ENCODE measurements around the gene FAM110A.
"Not testable (repeated sequence)": the region's sequence is repeated elsewhere in the genome, so short reads cannot be mapped to it uniquely, and the experiment has no call there.

Gene FAM110A

DNA sequence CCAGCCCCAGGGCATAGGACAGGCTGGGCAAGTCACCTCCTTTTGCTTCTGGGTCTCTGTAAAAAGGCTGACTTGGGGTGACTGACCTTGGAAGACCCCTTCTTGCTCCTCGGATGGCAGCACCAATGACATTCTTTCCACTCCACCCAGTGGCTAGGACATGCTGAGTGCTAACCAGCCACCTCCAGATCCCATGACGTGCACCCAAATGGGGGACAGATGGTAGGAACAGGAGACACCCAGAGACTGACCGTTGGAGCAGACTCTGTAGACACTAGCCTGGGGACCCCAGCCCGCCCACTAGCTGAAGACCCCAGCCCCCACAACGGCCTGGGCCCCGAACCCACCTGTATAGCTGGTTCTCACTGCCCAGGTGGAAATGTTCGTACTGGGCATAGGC is 44.3 kb downstream of the FAM110A start:
- DNase-seq, result no peak

DNA sequence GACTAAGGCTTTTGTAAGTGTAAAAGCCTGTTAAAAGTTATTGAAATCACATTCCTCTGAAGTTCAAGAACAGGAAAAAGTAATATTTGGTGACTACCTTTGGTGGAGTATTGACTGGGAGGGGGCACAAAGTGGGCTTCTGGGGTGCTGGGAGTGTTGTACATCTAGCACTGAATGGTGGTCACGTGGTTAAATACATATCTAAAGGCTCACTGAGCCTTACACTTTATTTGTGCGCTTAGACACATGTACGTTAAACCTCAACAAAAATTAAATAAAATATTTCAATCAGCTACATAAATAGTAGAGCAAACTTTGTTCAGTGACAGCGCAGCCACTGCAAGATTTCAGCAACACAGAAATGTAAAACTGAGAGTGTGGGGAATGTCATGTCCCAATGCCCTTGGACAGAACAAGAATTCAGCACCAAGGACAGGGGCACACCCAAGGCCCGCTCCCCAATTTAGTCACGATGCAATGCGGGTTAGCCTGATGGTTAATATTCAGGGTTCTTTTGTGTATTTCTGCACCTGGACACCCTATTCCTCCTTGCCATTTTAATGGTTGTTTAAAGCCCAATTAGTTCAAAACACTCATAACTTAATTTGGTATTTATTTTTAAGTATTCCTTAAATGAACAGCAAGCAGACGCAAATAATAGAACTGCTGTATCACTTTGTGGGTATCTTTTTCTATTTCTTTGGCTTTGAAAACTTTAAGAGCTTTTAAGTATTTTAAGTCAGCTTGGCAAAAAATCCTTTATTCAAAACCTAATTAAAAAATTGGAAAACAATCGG is 45.2 kb downstream of the FAM110A start:
- no peak for DNase-seq

DNA sequence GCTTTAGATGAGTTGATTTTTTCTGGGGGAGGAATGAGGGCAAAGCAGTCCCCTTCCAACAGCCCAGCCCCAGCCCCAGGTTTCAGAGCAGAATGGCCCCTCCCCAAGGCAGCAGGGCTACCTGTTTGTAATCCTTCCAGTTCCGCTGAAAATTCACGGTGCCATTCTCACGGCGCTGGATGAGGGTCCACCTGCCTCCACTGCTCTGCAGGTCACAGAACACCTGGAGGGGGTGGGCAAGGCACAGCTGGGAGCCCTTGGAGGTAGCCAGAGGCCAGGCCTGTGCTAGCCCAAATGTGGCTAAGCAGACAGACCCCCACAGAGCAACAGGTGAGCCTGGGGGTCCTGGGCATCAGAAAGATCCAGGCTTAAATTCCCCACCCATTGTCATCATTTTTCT is 46.1 kb downstream of the FAM110A start:
- DNase-seq, result no peak

DNA sequence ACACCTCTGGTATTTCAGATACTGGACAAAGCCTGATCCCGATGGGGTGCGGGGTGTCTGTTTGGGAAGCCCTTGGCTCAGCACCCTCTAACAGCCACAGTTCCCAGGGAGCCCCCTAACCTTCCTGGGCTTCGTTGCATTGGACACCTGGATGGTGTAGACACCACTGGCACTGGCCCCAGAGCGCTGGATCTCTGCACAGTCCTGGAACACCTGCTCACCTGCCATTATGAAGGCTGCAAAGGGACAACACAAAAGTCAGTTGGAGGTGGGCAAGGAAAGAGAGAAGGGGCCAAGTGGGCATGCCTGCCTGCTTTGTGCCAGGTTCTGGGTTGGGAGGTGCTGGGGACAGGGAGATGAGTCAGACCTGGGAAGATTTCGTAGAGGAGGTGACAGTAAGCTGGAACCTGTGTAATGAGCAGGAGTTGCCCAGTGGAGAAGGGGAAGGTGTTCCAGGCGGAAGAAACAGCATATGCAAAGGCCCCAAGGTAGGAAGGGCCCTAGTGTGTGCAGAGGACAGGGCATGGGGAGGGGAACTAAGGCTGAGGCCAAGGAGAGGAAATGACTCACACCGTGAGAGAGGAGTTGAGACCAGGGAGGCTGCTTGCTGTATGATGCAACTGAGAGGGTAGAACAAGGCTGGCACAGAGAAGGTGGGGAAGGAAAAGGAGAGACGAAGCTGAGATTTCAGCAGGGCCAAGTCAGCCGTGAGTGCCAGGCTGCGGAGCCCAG is 47.7 kb downstream of the FAM110A start:
- peak; percentile 84 for DNase-seq

DNA sequence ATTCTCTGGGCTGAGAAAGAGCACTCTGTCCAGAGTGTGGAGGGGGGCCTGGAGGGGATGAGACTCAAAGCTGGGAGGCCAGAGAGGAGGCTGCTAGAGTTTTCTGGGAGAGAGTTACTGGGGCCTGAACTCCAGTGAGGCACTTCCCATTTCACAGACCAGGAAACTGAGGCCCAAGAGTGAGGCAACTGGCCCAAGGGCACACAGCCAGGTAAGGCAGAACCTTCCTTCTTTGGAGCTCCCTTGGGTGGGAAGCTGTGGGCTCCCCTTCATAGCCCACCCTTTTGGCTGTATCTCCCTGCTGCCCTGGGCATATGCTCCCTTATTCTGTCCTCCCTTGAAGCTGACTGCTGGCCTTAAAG is 48.2 kb downstream of the FAM110A start:
- no peak for DNase-seq

DNA sequence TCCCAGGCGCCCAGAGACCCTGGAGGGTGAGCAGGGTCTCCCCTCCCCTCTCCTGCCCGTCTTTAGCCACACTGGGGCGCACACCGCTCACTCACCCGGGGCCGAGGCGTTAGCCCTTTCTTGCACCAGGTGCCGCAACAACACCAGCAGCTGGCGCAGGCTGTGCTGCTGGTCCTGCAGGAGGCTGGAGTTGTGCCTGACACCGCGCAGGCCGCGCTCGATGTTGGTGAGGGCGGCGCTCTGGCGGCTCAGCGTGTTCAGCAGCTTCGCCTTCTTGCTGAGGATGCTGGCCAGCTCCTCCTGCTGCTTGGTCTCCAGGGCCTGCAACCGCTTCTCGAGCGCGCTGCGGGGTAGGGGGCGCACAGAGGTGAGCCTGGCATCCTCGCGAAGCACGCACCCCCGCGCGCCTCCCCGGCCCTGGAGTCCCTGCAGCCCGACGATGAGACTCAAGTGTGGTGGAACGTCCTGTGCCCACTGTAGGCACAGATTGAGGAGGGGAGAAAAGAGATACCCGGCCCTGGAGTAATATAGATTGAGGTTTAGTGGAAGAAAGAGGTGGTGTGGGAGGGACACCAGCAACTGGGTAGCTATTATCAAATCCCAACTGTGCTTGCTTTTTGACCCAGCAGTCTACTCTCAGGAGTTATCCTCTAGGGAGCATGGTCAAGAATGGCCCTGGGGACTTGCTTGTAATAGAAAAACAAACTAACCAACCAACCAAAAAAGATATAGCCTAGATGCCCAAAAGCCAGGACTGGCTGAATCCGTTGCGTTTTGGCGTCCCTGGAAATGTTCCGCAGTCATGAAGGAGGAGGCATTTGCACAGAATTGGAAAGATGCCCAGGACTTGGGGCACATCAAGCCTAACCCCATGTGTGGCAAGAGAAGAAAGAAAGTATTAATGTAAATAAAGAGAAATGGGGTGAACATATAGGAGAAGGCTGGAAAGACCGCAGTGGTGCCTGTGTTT is 51.8 kb downstream of the FAM110A start:
- no peak for DNase-seq

DNA sequence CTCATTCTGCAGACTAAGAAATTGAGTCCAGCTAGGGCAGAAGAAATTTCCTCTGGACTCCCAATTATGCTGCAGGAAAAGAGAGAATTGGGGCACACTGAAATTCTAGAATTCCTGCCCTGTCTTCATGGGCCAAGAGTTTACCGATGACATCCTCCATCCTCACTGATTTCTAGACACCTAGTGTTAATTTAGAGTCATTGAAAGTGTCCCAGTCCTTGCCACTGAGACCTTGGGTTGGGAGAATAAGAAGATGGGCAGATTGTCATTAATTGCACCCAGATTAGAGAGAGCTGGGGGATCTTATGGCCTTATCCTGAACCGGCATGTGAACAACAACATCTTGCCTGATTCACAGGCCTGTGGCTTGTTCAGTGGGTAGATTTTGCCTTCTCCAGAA is 53.6 kb downstream of the FAM110A start:
- DNase-seq, result no peak

DNA sequence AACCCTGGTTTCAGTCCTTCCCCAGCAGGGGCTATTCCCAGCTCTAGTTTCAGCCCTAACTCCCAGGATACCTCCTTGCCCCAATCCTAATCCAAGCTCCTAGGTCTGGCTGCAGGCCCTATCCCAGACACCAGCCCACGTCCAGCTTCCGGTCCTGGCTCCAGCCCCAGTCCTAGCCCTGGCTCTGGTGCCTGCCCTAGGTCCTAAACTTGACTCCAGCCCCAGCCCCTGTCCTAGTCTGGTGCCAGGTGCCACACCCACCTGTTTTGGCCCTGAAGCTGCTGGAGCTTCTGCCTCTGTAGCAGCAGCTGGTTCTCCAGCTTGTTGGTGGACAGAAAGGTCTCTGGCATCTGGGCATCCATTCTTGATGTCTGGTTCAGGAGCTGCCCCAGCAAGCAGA is 54.5 kb downstream of the FAM110A start:
- DNase-seq, result no peak

DNA sequence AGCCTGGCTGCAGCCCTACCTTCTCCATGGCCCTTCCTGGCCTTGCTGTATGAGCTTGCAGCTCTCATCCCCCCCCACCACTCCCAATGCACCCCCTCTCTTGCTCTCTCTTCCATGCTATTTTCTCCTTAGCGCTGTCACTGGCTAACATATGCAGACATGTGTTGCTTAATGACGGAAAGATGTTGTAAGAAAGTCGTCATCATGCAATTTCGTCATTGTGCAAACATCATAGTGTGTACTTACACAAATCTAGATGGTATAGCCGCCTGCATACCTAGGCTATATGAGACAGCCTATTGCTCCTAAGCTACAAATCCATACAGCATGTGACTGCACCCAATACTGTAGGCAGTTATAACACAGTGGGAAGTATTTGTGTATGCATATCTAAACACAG is 55.6 kb downstream of the FAM110A start:
- no peak for DNase-seq

DNA sequence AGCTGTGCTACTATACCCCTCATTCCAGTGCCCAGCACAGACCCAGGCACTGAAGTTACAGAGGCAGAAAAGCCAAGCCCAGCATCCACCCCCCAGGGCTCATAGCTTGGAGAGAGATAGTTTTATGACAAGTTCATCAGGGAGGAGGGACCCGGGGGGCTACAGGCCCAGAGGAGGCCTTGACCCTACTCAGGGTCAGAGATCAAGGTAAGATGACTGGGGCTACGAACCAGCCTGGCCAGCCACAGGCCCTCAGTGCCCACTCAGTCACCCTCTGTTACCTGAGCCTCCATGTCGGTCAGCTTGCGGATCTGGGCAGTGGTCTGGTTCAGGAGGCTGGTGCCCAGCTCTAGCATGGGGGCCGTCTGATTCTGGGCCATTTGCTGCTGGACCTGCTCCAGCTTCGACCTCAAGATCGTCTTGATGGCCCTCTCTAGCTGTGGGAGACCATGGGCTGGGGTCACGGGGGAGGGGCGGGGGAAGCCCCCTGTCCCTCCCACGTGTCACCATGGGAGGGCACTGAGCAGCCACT is 56.5 kb downstream of the FAM110A start:
- DNase-seq, result no peak

DNA sequence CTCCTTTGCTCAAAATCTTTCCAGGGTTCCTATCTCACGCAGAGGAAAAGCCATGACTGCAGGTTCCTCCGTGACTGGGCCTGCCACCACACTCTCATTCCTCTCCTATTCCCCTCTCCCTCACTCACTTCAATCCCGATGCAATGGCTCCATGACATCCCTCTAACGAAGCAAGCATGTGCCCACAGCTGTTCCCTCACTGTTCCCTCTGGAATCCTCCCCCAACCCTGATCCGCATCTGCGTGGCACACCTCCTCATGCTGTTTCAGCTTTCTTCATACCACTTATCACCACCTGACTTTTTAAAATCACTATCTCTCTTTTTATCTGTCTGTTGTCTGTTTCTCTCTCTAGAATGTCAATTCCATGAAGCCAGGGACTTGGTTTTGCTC is 57.1 kb downstream of the FAM110A start:
- DNase-seq, result no peak

DNA sequence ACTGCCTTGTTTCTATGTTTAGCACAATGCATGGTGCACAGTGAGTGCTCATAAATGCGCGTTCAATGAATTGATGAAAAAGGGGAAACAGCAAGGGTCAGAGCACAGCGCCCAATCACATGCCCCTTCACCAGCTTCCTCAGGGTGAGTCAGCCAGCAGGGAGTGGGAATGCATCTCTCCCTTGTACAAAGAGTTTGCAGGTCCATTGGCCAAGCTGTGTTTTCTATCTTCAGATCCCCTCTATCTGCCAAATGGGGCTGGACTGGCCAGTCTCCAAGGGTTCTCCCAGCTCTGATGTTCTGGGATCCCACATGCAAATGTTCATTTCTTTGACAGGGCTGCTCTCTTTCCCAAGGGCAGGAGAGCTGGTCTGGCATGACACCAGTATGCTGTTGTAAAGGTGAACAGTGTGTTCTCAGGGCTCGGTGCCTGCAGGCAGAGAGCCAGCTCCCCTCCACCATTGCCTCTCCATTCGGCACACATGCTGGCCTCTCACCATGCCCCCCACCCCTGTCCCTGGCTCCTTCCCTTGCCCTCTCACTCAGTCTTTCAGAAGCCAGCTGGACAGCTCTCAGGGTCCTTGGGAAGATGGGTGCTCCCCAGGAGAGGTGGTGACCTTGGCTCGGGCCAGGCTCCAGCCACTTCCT is 57.7 kb downstream of the FAM110A start:
- no peak for DNase-seq

DNA sequence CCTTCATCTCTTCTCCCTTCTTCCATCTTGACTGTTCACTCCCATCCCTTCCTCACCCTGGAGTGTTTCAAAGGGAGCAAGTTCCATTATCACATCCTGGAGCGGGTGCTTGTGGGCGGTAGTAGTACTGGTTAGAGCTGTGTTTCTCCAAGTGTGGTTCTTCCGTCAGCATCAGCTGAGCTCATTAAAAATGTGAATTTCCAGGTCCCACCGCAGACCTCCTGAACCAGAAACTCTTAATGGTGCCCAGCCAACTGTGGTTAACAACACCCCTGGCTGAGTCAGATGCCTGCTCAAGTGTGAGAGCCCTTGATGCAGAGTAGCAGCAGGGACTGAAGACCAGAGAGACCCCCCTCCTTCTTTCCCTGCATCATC is 58.2 kb downstream of the FAM110A start:
- no peak for DNase-seq

DNA sequence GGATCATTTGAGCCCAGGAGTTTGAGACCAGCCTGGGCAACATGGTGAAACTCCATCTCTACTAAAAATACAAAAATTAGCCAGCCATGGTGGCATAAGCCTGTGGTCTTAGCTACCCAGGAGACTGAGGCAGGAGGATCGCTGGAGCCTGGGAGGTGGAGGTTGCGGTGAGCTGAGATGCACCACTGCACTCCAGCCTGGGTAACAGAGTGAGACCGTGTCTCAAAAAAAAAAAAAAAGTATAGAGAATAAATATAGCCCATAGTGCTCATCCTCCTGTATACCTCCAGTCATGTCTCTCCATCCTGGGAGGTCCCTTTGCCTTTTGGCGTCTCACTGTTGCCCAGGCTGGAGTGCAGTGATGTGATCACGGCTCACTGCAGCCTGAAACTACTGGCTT is 58.9 kb downstream of the FAM110A start:
- not testable (repeated sequence) for DNase-seq

Data from 8988T (cell line).